Suprapubic skin (tissue), 4 donors: ENCODE data around the gene NINL. TPM values are rescaled to one million over a fixed set of nuclear protein-coding genes. Genes with fewer than 3 reads are reported as not detected.

Experiments
- DNase-seq, 2 donors: peaks; one replicate each; pipeline ENCODE4 v3.0.0-alpha.2; 2019; ENCODE audit warnings: low spot score in 2 of 2
- H3K27ac ChIP-seq: fragments of 200-600 bp; sonication (generic); one replicate; pipeline ENCODE4 v1.5.1; 2019
- H3K27me3 ChIP-seq: fragments of 200-600 bp; sonication (generic); one replicate; pipeline ENCODE4 v1.5.1; 2019
- H3K36me3 ChIP-seq: fragments of 200-600 bp; sonication (generic); one replicate; pipeline ENCODE4 v1.5.1; 2019
- H3K4me1 ChIP-seq: fragments of 200-600 bp; sonication (generic); one replicate; pipeline ENCODE4 v1.5.1; 2019
- H3K4me3 ChIP-seq: fragments of 200-600 bp; sonication (generic); one replicate; pipeline ENCODE4 v1.5.1; 2019; ENCODE audit warnings: mild to moderate bottlenecking
- H3K9me3 ChIP-seq: fragments of 200-600 bp; sonication (generic); one replicate; pipeline ENCODE4 v1.5.1; 2019
- EP300 ChIP-seq: sonication (generic); formaldehyde crosslinking; IDR thresholded peaks from one replicate; pipeline ENCODE4 v1.6.1; 2017; ENCODE audit warnings: antibody characterized with exemption
- POLR2A ChIP-seq, 2 donors: fragments of 450-650 bp; IDR thresholded peaks; one replicate each; pipeline ENCODE4 v1.6.1; 2017; ENCODE audit warnings: antibody characterized with exemption in 2 of 2, mild to moderate bottlenecking in 2 of 2, moderate library complexity in 2 of 2
- POLR2AphosphoS5 ChIP-seq, 3 donors: sonication (generic); formaldehyde crosslinking; IDR thresholded peaks; one replicate each; pipeline ENCODE4 v1.6.1; 2017; ENCODE audit warnings: antibody characterized with exemption in 3 of 3
- WGBS: methylation state at CpG from one replicate; pipeline ENCODE4 v1.1.5; 2018; 5-methylcytosine and 5-hydroxymethylcytosine counted together
- total RNA-seq, 4 donors: library from RNA; depleted of rRNA; stranded (reverse); fragments of >200 nt; gene quantifications; one replicate each; pipeline ENCODE4 v1.1.0, GENCODE V29; 2016
- TF ChIP-seq, protein P1 (sequence below), 2 donors: fragments of 200-600 bp in 1 of 2; fragments of 450-650 bp in 1 of 2; sonication (generic) in 1 of 2; IDR thresholded peaks; one replicate each; pipeline ENCODE4 v1.5.1; 2016 to 2019; ENCODE audit warnings: antibody characterized with exemption in 2 of 2, mild to moderate bottlenecking in 1 of 2, moderate library complexity in 1 of 2

NINL gene
- total RNA-seq, 4 donors from 2014 or later, result 2.0 to 6.9 (median 2.6) TPM

DNA sequence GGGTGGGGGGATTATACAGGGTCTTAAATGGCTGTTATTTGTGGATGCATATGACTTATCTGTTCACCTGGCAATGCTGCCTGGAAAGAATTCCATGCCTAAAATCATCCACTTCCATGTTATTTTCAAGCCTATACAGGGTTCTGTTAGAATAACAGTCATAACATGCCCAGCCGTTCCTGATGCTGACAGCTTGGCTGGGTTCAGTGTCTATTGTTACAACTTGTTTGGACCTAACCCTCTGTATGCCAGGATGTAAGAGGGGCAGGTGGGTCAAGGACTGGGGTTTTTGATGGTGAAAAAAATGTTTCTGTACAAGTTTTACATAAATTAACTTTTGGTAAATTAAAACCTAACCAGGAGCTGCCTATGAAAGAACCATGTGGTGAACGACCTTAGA is 98.0 kb downstream of the NINL start:
- Histone ChIP-seq H3K27ac (no peak overlapping the region), H3K36me3 (peaks cover 12% of the 10 kb centered on the region), H3K9me3 (no peaks in the 10 kb centered on the region), H3K4me3 (no peak overlapping the region), H3K4me1 (peaks cover 36% of the 10 kb centered on the region), H3K27me3 (no peaks in the 10 kb centered on the region)
- WGBS, result 55% methylated on average over 2 of the region's 2 CpGs
- TF ChIP-seq POLR2AphosphoS5 (IDR thresholded peaks at IDR 0.05), result no peak
- DNase-seq, result no peak

DNA sequence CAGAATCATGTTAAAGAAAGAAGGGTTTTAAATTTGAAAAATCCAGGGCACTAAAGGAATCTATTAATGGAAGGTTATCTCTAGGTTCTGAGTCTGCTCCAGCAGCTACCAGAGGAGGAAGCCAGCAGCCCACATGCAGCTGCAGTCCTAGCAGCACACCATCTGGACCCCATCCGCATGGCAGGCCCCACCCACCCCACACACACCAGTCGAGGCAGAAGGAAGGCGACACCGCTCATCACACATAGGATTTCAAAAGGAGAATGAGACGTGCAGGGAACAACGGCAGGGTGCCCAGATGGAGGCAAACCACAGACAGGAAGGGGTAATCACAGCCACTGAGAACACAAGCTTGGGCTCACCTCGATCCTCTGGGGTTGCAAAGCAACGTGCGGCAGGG is 99.0 kb downstream of the NINL start:
- no peak overlapping the region for H3K27ac ChIP-seq
- peaks cover 12% of the 10 kb centered on the region for H3K36me3 ChIP-seq
- DNase-seq, result peak in 1 of 2 donors; percentile 31
- TF ChIP-seq POLR2AphosphoS5 (IDR thresholded peaks at IDR 0.05) (no peak), EP300 (no peak), POLR2A (IDR thresholded peaks at IDR 0.05) (no peak)
- TF ChIP-seq, protein P1, sequence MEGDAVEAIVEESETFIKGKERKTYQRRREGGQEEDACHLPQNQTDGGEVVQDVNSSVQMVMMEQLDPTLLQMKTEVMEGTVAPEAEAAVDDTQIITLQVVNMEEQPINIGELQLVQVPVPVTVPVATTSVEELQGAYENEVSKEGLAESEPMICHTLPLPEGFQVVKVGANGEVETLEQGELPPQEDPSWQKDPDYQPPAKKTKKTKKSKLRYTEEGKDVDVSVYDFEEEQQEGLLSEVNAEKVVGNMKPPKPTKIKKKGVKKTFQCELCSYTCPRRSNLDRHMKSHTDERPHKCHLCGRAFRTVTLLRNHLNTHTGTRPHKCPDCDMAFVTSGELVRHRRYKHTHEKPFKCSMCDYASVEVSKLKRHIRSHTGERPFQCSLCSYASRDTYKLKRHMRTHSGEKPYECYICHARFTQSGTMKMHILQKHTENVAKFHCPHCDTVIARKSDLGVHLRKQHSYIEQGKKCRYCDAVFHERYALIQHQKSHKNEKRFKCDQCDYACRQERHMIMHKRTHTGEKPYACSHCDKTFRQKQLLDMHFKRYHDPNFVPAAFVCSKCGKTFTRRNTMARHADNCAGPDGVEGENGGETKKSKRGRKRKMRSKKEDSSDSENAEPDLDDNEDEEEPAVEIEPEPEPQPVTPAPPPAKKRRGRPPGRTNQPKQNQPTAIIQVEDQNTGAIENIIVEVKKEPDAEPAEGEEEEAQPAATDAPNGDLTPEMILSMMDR (IDR thresholded peaks at IDR 0.05), result no peak
- H3K9me3 ChIP-seq, result no peaks in the 10 kb centered on the region
- 42% methylated on average over 9 of the region's 9 CpGs for WGBS
- peaks cover 44% of the 10 kb centered on the region for H3K4me1 ChIP-seq
- no peak overlapping the region for H3K4me3 ChIP-seq
- no peaks in the 10 kb centered on the region for H3K27me3 ChIP-seq

DNA sequence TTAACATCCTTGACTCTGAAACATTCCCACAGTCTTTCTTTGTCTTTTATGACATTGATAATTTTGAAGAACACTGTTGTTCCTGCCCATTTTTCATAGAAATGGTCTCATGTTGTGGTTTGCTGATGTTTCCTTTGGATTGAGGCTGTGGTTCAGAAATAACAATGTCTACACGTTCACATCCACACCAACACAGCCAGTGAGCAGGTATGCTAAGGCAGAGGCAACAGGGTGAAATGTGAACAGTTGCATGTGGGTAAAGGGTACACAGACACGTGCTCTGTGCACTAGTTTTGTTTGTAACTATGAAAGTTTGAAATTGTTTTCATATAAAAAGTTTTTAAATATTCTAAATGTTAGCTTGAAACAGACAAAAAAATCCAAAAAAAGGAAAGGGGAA is 99.5 kb downstream of the NINL start:
- Histone ChIP-seq H3K27me3 (no peaks in the 10 kb centered on the region), H3K4me1 (peaks cover 49% of the 10 kb centered on the region), H3K27ac (no peak overlapping the region), H3K9me3 (no peaks in the 10 kb centered on the region), H3K4me3 (no peak overlapping the region), H3K36me3 (peaks cover 12% of the 10 kb centered on the region)
- 73% methylated on average over 2 of the region's 2 CpGs for WGBS
- DNase-seq, result no peak
- TF ChIP-seq EP300, result no peak
- TF ChIP-seq POLR2A (IDR thresholded peaks at IDR 0.05), result no peak
- TF ChIP-seq, protein P1 (IDR thresholded peaks at IDR 0.05), result no peak
- no peak for TF ChIP-seq POLR2AphosphoS5 (IDR thresholded peaks at IDR 0.05)

DNA sequence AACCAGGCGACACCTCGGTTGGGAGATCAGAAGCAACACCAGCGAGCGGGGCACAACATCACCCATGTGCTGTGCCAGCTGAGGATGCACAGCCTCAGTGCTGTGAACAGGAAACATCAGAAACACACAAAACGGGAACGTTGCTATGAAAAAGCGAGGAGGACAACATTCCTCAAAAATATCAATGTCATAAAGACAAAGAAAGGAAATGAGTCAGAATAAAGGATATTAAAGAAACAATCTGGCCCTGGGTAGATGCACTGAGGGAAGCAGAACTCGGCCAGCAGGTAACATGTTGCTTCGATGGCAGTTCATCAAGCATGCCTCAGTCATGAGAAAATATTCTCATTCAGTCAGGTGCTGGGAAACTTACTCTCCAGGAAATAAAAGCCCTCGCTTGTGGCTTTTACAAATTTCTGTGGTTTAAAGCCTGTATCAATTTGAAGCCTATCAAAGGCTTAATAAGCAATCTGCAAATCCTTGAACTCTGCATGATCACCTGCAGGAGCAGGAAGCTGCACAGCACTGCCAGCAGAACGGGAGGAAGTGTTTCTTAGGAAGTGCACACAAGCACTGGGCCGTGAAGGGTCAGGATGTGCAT is 100.3 kb downstream of the NINL start:
- H3K4me1 ChIP-seq, result peaks cover 53% of the 10 kb centered on the region
- 30% methylated on average over 12 of the region's 12 CpGs for WGBS
- no peak overlapping the region for H3K4me3 ChIP-seq
- H3K27ac ChIP-seq, result no peak overlapping the region
- DNase-seq, result no peak
- H3K27me3 ChIP-seq, result no peaks in the 10 kb centered on the region
- H3K36me3 ChIP-seq, result peaks cover 12% of the 10 kb centered on the region
- no peaks in the 10 kb centered on the region for H3K9me3 ChIP-seq
- TF ChIP-seq POLR2A (IDR thresholded peaks at IDR 0.05) (no peak), POLR2AphosphoS5 (IDR thresholded peaks at IDR 0.05) (no peak), EP300 (no peak)
- TF ChIP-seq, protein P1 (IDR thresholded peaks at IDR 0.05), result no peak

DNA sequence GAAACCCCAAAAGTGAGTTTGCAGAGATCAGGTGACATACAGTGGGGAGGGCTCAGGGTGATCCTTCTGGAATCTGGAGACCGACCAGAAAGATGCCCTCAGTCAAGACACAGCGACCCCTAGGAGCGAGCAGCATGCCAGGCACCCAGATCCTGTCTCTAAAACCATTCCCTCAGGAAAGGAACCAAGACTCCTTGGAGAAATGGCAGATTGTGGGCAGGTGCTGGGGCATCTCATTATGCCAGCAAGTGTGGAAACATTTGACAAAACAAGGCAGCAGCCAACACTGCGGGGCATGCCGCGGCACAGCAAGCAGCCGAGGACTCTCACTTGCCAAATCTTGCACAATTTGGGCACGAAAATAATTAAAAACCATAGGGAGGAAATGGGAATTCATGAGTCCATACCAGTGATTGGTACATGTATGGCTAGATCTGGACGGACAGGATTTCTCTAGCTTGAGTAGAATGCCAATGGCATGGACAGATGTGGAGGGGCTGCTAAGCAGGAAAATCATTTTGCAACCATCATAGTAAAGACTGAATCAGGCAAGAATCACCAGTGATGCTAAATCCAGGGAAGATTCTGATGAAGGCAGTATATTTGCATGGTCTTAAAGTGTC is 101.0 kb downstream of the NINL start:
- no peaks in the 10 kb centered on the region for H3K9me3 ChIP-seq
- H3K36me3 ChIP-seq, result peaks cover 9% of the 10 kb centered on the region
- H3K27ac ChIP-seq, result no peak overlapping the region
- no peak overlapping the region for H3K4me3 ChIP-seq
- TF ChIP-seq EP300 (no peak), POLR2A (IDR thresholded peaks at IDR 0.05) (no peak), POLR2AphosphoS5 (IDR thresholded peaks at IDR 0.05) (no peak)
- TF ChIP-seq, protein P1 (IDR thresholded peaks at IDR 0.05), result no peak
- H3K4me1 ChIP-seq, result peaks cover 54% of the 10 kb centered on the region
- no peaks in the 10 kb centered on the region for H3K27me3 ChIP-seq
- 34% methylated on average over 9 of the region's 9 CpGs for WGBS
- DNase-seq, result no peak
